ENCODE measurements around the gene SSH3.

GRCh38 chr11:67282876-67283371 is 20.4 kb upstream of the SSH3 start:
- TF ChIP-seq POLR2A (IDR thresholded peaks at IDR 0.05; ENCODE audit: low read length) = no peak
- no peak for TF ChIP-seq GATA1 (IDR thresholded peaks at IDR 0.05; ENCODE audit: low read depth, low read length)
